GM23248 (cell line): ENCODE results near the gene KCNQ2.

Source experiments
- EZH2 ChIP-seq: fragments of 200-600 bp; sonication (generic); IDR thresholded peaks from 2 replicates; pipeline ENCODE4 v1.6.1; 2018; ENCODE audit warnings: antibody characterized with exemption, mild to moderate bottlenecking; ENCODE audit not compliant: insufficient read depth, poor library complexity, severe bottlenecking
- EZH2phosphoT487 ChIP-seq: fragments of 200-600 bp; sonication (generic); IDR thresholded peaks from 2 replicates; pipeline ENCODE4 v1.6.1; 2018; ENCODE audit warnings: antibody characterized with exemption, moderate library complexity, mild to moderate bottlenecking, low read depth; ENCODE audit not compliant: insufficient read depth

DNA sequence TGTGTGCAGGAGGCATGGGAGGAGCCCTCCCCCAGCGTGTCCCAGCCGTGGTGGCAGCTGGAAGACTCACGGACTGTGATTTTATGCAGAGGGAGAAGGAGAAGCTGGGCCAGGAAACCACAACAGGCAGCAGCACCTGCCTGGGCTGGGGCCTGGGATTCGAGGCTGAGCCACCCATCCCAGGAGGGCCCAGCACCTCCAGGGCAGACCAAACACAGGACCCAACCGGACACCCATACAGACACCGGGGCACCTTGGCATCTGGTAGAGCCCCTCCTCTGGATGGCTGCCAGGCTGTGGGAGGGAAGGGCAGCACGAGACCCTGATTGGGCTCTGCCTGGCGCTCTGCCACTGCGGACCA is 69.6 kb downstream of the KCNQ2 start:
- TF ChIP-seq EZH2phosphoT487 = no peak
- no peak for TF ChIP-seq EZH2
